COR-L47 (cell line): Measurements from ENCODE around the gene RAPGEF4.

Experiments used
- DNase-seq: peaks from one replicate; lab custom pipeline; 2025; lab: John Stamatoyannopoulos, UW

Gene RAPGEF4

DNA sequence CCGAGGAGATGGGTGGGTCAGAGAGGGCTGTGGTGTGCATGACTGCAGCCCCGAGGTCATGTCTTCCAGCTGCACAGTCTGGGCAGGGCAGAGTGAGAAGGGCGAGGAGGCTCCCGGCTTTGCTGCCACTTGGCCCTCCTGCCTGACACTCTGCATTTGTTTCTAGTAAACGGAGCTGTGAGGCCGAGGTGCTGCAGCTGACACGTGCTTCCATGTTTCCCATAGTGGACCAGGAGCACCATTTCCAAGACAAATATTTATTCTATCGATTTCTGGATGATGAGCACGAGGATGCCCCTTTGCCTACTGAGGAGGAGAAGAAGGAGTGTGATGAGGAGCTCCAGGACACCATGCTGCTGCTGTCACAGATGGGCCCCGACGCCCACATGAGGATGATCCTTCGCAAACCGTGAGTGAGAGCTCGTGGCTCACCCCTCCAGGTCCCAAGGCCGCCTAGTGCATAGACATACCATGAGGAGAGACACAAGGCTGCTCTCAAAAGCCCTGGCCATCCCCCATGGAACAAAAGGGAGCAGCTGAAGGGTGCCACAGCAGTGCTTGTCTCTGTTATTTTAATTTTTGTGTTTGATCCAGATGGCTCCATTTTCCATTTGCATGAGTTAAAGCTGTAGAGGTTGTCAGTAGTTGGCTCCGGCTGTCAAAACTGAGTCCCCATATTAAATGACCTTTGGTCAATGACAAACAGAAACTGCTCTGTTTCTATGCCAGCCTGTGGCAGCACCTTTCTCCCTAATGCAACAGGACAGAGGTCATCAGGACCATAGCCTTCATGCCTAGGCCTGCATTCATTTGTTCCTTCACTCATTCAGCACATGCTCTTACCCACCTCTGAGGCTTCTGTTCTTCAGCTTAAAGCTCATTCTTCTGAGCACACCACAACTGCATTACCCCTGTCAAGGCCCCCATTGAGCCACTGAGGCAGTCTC, 231.7 kb downstream of the RAPGEF4 start:
- no peak for DNase-seq

DNA sequence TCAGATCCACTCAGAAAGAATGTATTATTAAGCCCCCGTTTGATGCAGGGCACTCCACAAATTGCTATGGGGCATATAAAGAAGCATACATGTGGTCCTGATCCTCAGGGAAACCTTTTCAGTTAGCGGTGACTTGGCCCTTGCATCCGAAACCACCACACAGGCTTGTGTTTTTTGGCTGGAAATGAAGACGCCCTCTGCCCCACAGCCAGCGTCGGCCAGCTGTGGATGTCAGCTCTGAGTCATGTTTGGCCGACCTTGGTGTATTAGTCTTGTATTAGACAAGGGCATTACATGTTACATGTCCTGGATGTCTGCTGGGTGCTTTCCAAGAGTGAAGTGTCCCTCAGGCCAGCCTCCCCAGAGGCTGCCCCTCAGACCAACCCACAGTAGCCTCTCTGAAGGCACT, 232.4 kb downstream of the RAPGEF4 start:
- DNase-seq, result no peak

DNA sequence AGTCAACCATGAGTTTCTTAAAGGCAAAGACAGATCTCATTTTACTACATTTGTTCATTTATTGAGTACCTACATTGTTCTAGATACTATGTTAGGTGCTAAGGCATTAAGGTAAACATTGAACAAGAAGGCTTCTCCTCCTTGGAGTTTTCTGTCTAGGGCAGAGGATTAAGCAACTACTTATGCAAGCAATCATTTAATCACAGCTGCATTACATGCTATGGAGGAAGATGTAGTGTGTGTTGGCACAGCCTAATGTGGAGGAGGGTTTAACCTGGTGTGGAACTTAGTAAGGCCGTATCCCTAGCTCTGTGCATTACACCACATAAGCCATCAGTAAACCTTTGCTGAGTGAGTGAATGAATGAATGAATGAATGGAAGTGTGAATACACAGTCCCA, 233.5 kb downstream of the RAPGEF4 start:
- no peak for DNase-seq

DNA sequence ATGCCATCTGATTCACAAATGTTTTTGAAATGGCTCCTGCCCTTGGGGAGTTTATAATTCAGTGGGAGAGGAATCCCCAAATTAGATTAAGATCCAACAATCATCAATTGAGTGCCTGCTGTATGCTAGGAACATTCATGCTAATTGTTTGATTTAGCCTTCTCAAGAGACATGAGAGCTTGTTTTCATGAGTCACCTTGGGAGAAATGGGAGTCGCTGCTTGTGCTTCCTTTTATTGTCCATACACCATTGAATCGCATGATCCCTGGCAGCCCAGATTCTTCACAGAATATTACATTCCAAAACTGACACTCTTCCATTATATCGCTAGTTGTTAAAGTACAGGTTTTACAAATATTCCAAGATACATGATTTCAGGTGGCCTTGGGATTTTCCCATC, 234.0 kb downstream of the RAPGEF4 start:
- no peak for DNase-seq

DNA sequence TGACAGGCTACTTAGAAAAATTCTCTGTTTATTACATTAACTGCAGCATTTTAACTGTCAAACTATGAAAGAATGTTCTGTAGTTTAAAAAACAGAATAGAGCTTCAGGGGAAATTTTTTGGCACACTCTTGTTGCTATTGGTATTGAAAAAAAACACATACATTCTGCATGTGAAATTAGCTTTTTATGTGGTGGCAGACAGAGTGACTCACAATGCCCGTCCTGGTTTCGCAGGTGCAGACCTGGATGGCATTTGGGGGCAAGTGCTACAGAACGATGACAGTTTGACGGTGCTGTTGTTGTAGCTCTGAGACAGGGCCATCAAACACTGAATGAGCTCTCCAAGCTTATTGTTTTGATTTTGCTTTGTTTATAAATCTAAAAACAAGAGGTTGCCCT, 235.0 kb downstream of the RAPGEF4 start:
- DNase-seq, result no peak

DNA sequence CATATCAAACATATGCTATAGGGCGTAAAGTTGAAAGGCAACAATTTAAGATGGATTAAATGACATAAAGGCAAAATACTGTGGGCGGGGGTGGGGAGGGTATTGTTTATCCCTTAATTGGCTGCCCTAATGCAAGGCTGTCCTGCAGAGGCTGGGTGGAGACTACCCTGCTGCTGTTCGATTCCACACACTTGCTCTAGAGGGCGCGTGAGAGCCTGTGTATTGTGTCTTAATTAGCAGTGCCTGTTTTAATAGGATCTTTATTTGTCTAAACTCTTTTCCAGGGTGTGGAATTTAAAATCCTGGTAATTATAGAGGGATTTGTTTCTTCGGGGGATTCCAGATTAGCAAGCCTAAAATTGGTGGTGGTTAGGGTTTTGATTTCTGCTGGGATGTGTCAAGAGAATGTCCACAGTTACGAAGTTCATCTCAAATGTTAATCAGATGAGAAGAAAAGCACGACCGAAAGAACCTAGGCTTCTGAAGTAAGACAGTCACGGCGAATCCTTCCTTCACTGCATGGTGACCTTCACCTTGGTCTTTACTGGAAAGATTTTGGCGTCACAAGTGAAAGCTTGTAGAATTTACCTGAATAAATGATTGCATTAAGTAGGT, 236.5 kb downstream of the RAPGEF4 start:
- peak; percentile 7 for DNase-seq

DNA sequence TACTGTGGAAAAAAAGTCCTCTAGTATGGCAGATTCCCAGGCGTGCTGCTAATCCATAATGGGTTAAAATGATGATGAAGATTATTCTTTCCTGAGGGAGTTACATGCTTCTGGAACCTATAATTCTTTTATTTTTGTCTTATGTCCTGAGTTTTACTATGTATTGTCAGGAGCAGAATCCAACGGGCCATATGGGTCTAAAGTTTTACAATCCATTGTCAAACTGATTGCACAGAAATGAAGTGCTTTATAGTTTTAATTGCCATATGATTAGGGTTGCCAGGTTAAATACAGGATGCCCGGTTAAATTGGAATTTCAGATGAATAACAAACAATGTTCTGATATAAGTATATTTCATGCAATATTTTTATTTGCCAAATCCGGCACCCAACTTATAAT, 239.1 kb downstream of the RAPGEF4 start:
- DNase-seq, result no peak

DNA sequence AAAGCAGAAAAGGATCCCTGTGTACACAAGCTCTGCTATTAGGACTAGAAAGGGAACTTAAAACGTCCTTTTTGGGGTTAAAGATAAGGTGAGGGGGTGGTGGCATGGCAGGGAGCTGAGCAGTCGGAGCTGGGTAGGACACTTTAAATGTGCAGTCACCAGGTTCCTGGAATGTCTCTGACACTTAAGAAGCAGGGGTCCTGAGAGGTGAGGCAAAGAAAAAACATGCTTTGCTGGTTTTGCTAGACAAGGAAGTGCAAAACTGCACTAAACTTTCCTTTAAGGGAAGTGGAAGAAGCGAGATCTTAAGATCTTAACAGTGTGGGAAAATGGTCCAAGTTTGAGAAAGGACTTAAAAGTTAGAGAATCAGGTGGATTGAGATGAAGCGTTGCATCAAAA, 240.5 kb downstream of the RAPGEF4 start:
- DNase-seq, result no peak

DNA sequence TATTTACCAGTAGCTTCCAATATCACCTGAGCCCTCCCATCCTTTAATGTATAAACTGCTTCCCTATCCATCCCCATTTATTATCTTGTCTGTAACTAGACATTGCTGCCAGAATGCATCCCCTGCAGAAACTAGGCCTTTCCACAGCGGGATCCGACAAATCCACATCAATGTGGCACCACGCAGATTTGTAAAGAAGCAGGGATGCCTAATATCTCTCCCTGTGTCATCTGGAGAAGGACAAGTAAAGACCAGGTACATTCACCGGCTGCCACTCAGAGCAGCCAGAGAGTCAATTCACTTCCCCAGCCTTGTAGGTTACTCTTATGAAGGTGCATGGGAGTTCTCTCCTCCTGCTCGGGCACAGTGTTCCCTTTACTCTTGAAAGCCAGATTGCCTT, 241.2 kb downstream of the RAPGEF4 start:
- DNase-seq, result no peak

- no peak for DNase-seq
Measured at GRCh38 chr2:172977270-172978062, 241.8 kb downstream of the RAPGEF4 start.

DNA sequence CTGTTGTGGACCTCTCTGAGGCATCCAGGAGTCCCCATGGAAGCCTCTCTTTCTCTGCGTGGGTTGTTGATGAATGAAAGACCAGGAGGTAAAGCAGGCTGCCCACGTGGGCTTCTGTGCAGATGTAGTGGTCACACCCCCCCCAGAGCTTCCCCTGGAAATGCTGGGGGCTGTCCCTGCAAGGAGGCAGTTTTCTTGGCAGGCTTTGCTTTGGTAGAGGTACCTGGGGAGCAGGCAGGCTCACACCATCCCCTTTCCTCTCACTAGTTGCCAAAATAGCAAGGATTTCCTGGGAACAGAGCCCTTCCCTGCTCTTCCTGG, 242.4 kb downstream of the RAPGEF4 start:
- no peak for DNase-seq

- DNase-seq, result no peak
Measured at GRCh38 chr2:172985139-172985892, 249.7 kb downstream of the RAPGEF4 start.

- DNase-seq, result no peak
Measured at GRCh38 chr2:172986040-172986439, 250.4 kb downstream of the RAPGEF4 start.

DNA sequence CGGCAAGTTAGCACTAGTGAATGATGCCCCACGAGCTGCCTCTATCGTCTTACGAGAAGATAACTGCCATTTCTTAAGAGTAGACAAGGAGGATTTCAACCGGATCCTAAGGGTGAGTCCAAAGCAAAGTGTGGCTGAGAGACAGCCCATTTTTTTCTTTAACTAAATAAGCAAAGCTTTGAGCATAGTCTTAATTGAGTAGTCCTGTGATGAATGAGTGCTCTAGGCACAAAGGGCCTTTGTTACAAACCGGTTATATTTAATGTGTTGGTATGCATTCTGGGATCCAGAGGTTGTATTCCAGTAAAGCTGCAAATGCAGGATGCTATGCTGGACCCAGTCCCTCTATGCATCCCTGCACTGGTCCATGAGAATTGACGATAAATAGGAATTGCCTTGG, 253.1 kb downstream of the RAPGEF4 start:
- no peak for DNase-seq

GRCh38 chr2:172991031-172991430, 255.4 kb downstream of the RAPGEF4 start:
- DNase-seq, result no peak

DNA sequence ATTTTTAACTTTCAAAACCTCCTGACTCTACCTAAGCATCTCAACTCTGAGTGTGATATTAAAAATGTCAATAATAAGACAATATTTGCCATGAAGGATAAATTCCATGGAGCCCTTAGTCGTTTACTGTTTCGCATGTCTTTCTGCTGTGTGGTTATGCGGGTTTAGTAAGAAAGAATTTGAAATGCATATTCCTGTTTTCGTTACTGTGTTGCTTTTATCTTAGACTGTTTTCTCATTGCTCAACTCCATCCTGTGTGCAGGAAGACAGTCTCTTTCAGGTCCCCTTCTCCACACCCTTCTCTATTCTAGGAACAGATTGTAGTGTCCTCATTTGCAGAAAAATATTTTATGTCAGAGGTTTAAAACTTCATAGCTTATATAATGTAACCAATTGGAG, 257.5 kb downstream of the RAPGEF4 start:
- no peak for DNase-seq

GRCh38 chr2:172993931-172994717, 258.5 kb downstream of the RAPGEF4 start:
- DNase-seq, result no peak

DNA sequence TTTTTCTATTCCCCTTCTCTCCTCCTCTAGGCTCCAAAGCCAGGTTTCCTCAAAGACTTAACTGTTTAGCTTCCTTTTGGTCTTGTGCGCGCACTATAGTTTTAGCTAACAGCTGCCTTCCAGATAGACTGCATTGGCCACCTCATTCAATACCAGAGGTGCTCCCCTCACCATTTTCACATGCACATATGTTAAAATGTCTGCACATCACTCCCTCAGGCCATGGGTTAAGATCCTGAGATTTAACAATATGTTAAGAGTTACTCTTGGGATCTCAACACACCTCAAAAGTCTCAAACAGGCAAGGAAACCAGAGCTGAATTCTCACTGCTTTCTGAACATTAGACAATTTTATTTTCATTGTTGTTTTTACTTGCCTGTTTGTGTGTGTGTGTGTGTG, 259.2 kb downstream of the RAPGEF4 start:
- DNase-seq, result no peak

GRCh38 chr2:172995323-172996244, 259.9 kb downstream of the RAPGEF4 start:
- DNase-seq, result no peak

DNA sequence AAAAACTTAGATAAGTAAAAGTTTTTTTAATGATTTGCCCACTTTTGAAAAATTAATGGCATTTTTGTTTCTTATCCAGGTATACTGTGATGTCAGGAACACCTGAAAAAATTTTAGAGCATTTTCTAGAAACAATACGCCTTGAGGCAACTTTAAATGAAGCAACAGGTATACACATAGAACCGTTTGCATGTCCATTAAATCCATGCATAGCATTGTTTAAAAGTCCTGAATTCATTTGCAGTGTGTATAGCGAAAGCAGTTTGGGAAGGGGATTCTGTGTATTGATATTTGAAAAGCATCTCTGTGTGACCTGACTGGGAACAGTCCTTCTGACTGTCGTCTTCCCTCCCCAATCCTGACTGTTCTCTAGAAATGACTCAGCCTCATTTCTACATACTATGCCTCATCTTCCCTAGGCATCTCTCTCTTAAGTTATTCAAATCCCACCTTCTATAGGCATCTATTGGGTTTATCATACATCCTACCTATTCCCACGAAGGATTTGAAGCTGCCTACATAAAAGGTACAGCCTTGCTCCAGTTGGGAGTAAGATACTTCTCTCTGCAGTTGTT, 260.8 kb downstream of the RAPGEF4 start:
- no peak for DNase-seq
